GM21619 (cell line): ENCODE data around the gene AMBRA1.
"Not testable (repeated sequence)": the region's sequence is repeated elsewhere in the genome, so short reads cannot be mapped to it uniquely, and the experiment has no call there.

ENCODE experiments used
- ATAC-seq: cut with Tn5 transposase; IDR thresholded peaks from one replicate; pipeline ENCODE4 v1.9.1; 2021; ENCODE audit not compliant: unreplicated experiment

Gene AMBRA1

GRCh38 chr11:46383974-46384701, 209.7 kb downstream of the AMBRA1 start:
- no peak for ATAC-seq

GRCh38 chr11:46383404-46383758, 210.4 kb downstream of the AMBRA1 start:
- ATAC-seq: no peak

GRCh38 chr11:46382646-46383403, 211.0 kb downstream of the AMBRA1 start:
- no peak for ATAC-seq

- no peak for ATAC-seq
These were observed 211.8 kb downstream of the AMBRA1 start for GRCh38 chr11:46381819-46382645.

GRCh38 chr11:46381048-46381818, 212.6 kb downstream of the AMBRA1 start, which contains the start of gene MDK:
Gene MDK (plus strand): TSS chr11:46381669. CDS start chr11:46382058, 389 bp downstream.
- ATAC-seq: no peak

- ATAC-seq: no peak
These were observed 213.3 kb downstream of the AMBRA1 start for GRCh38 chr11:46380340-46381047.

- ATAC-seq: not testable (repeated sequence)
These were observed 214.1 kb downstream of the AMBRA1 start for GRCh38 chr11:46379482-46380293.

- ATAC-seq: no peak
These were observed 214.9 kb downstream of the AMBRA1 start for GRCh38 chr11:46378811-46379481.

GRCh38 chr11:46378296-46378695, 215.5 kb downstream of the AMBRA1 start:
- no peak for ATAC-seq

- ATAC-seq: no peak
These were observed 216.0 kb downstream of the AMBRA1 start for GRCh38 chr11:46377831-46378230.

GRCh38 chr11:46377290-46377689, 216.5 kb downstream of the AMBRA1 start:
- no peak for ATAC-seq

- ATAC-seq: no peak
These were observed 217.4 kb downstream of the AMBRA1 start for GRCh38 chr11:46376258-46377050.

GRCh38 chr11:46375392-46376101, 218.3 kb downstream of the AMBRA1 start:
- ATAC-seq: no peak

- ATAC-seq: no peak
These were observed 219.0 kb downstream of the AMBRA1 start for GRCh38 chr11:46374815-46375214.

- ATAC-seq: no peak
These were observed 219.8 kb downstream of the AMBRA1 start for GRCh38 chr11:46373787-46374740.

- ATAC-seq: not testable (repeated sequence)
These were observed 221.3 kb downstream of the AMBRA1 start for GRCh38 chr11:46372501-46372900.
